K562 (cell line): ENCODE measurements around the gene KCP. TPM values are rescaled to one million over a fixed set of nuclear protein-coding genes. Genes with fewer than 3 reads are reported as not detected.
A peak's percentile ranks its signal among the peaks of the same experiment; 100 is the strongest.

Experiments used
- CEBPG ChIP-seq, 3 experiments: fragments of 200-800 bp in 1 of 3; sonication (Bioruptor generic) in 1 of 3; sonication (generic) in 1 of 3; formaldehyde crosslinking in 1 of 3; IDR thresholded peaks in 2 of 3; conservative IDR thresholded peaks in 1 of 3; 2 replicates each; pipeline versions ENCODE4 v1.6.1 to v1.8.0; 2016 to 2022; ENCODE audit warnings: missing compliant biosample characterization in 2 of 3, missing genetic modification characterization in 2 of 3, mild to moderate bottlenecking in 1 of 3, missing genetic modification reagents in 1 of 3
- ESRRB ChIP-seq: fragments of 250-450 bp; sonication (Bioruptor Pico); IDR thresholded peaks from 2 replicates; pipeline ENCODE4 v1.5.0; 2020; ENCODE audit warnings: mild to moderate bottlenecking, moderate library complexity, borderline replicate concordance
- FOXA1 ChIP-seq: fragments of 450-650 bp; IDR thresholded peaks from 2 replicates; pipeline ENCODE4 v1.6.1; 2016; ENCODE audit warnings: mild to moderate bottlenecking, borderline replicate concordance
- JUN ChIP-seq, 2 experiments: sonication (generic) in 1 of 2; formaldehyde crosslinking in 1 of 2; IDR thresholded peaks; 2 replicates each; pipeline versions ENCODE4 v1.6.1 to v1.8.0; 2012 to 2022; ENCODE audit warnings: borderline replicate concordance in 2 of 2, mild to moderate bottlenecking in 2 of 2, improper control_type of control experiment in 1 of 2, low read depth in 1 of 2, low read length in 1 of 2, missing genetic modification reagents in 1 of 2
- MLLT1 ChIP-seq, 2 experiments: fragments of 450-650 bp; IDR thresholded peaks; 2 replicates each; pipeline ENCODE4 v1.6.1; 2016
- RBM17 ChIP-seq: fragments of 200-400 bp; formaldehyde crosslinking; IDR thresholded peaks from 2 replicates; pipeline ENCODE4 v1.6.1; 2017; ENCODE audit warnings: low read depth, mild to moderate bottlenecking, low read length, borderline replicate concordance
- RREB1 ChIP-seq: fragments of 250-450 bp; sonication (Bioruptor Pico); IDR thresholded peaks from 2 replicates; pipeline ENCODE4 v1.4.0; 2020
- SMARCC2 ChIP-seq: fragments of 450-650 bp; IDR thresholded peaks from 2 replicates; pipeline ENCODE4 v1.6.1; 2017; ENCODE audit warnings: antibody characterized with exemption, moderate library complexity, mild to moderate bottlenecking, low read depth
- ZBTB7A ChIP-seq: IDR thresholded peaks from 2 replicates; pipeline ENCODE4 v1.6.1; 2011; ENCODE audit warnings: low read depth, mild to moderate bottlenecking, low read length, moderate library complexity, borderline replicate concordance; ENCODE audit not compliant: control insufficient read depth
- ZC3H4 ChIP-seq: sonication (generic); formaldehyde crosslinking; IDR thresholded peaks from 2 replicates; pipeline ENCODE4 v1.9.0; 2021; ENCODE audit warnings: missing genetic modification reagents, borderline replicate concordance
- ZFX ChIP-seq: sonication (generic); formaldehyde crosslinking; IDR thresholded peaks from 2 replicates; pipeline ENCODE4 v1.8.0; 2022; ENCODE audit warnings: mild to moderate bottlenecking, missing genetic modification reagents, moderate library complexity
- ZNF280B ChIP-seq: fragments of 250-450 bp; sonication (Bioruptor Pico); IDR thresholded peaks from 2 replicates; pipeline ENCODE4 v1.5.1; 2021; ENCODE audit warnings: mild to moderate bottlenecking
- ZNF384 ChIP-seq: IDR thresholded peaks from 2 replicates; pipeline ENCODE4 v1.6.1; 2012; ENCODE audit warnings: low read depth, low read length, improper control_type of control experiment
- ZNF511 ChIP-seq: sonication (generic); formaldehyde crosslinking; IDR thresholded peaks from 2 replicates; pipeline ENCODE4 v1.8.0; 2022; ENCODE audit warnings: mild to moderate bottlenecking, missing genetic modification reagents
- ZNF583 ChIP-seq: fragments of 250-450 bp; sonication (Bioruptor Pico); IDR thresholded peaks from 2 replicates; pipeline ENCODE4 v1.4.0; 2020
- polyA plus RNA-seq, 8 experiments: library from polyadenylated mRNA; depleted of rRNA in 4 of 8; stranded (reverse) in 5 of 8; unstranded in 3 of 8; fragments of >200 nt; fragmentation: Nextera tagmentation in 2 of 8; fragmentation: Illumina TruSeq in 1 of 8; extraction: Ambion mirVana in 2 of 8; extraction: Trizol in 1 of 8; gene quantifications; 2 replicates each; pipeline versions ENCODE4 v1.2.1 to v1.2.3, GENCODE V29; 2011 to 2014; ENCODE audit warnings: inconsistent platforms in 1 of 8, missing spikeins in 1 of 8
- total RNA-seq, 7 experiments: library from RNA; depleted of rRNA in 6 of 7; stranded (reverse); fragments of >200 nt in 6 of 7; fragmentation: Illumina TruSeq in 2 of 7; extraction: Trizol in 2 of 7; gene quantifications; 2 replicates each; pipeline versions ENCODE4 v1.2.1 to v1.2.3, GENCODE V29; 2011 to 2021; ENCODE audit warnings: low replicate concordance in 1 of 7

KCP gene
- total and polyA plus RNA-seq, 9 of the 15 experiments (the other 6 are each of a cell fraction or from before 2014, with no cell fraction given): 0.06 to 0.17 (median 0.12) TPM; not detected in 3

GRCh38 chr7:128860158-128861073 lies 50.1 kb downstream of the KCP start (continued):
- TF ChIP-seq MLLT1 (IDR thresholded peaks at IDR 0.05) (peak; percentile 83 to 88; a peak in 3 of 4 replicates), ZC3H4 (no peak), FOXA1 (no peak), ZNF384 (no peak), ZBTB7A (peak; percentile 92), ZNF280B (CRISPR knock-in tag) (no peak), CEBPG (CRISPR knock-in tag; IDR thresholded peaks at IDR 0.05) (no peak), CEBPG (tag; conservative IDR thresholded peaks at IDR 0.05 in 1 of 2, IDR thresholded peaks at IDR 0.05 in 1 of 2) (no peak), SMARCC2 (peak; percentile 87), ESRRB (CRISPR knock-in tag) (no peak), RBM17 (no peak), ZNF511 (CRISPR knock-in tag) (peak; percentile 28; the same call in 1 of the 2 replicates), JUN (IDR thresholded peaks at IDR 0.05; ENCODE audit: borderline replicate concordance, low read depth, low read length) (no peak; the same call in 1 of the 2 replicates), JUN (CRISPR knock-in tag; IDR thresholded peaks at IDR 0.05; ENCODE audit: borderline replicate concordance) (0 out of 2 replicates have a peak, but pooled peaks have one; percentile 19), ZFX (CRISPR knock-in tag) (peak; percentile 61; the same call in 1 of the 2 replicates), RREB1 (CRISPR knock-in tag) (0 out of 2 replicates have a peak, but pooled peaks have one; percentile 26), ZNF583 (no peak)
